ENCODE measurements around the gene NSUN6. TPM values are rescaled to one million over a fixed set of nuclear protein-coding genes. Genes with fewer than 3 reads are reported as not detected.

The NSUN6 gene
- total RNA-seq, 1 donor, result 4.7 TPM

DNA sequence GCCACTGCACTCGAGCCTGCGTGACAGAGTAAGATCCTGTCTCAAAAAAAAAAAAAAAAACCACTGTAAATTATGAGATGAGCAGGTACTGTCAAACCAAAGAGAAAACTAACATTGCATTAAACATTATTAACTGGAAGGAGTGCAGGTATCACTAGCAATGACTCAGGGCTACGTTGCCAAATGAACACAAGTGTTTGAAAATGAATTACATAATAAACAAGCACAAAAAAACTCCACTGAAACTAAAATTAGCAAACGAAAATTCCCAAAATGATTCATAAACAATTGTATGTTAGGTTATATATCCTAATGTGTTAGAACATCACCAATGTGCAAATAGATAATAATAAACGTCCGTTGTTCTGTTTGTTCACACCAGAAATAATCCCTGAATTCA lies 42.8 kb downstream of the NSUN6 start:
- Histone ChIP-seq H3K36me3 (ENCODE audit: insufficient read depth, low read length) (no peaks in the 10 kb centered on the region), H2AFZ (ENCODE audit: low read length) (no peak overlapping the region), H3K4me1 (ENCODE audit: insufficient read depth, low read length) (peaks cover 35% of the 10 kb centered on the region), H3K4me2 (ENCODE audit: insufficient read depth, low read length) (no peak overlapping the region), H3K9me3 (ENCODE audit: low read depth, low read length) (no peaks in the 10 kb centered on the region), H3K4me3 (ENCODE audit: insufficient read depth, low read length) (no peak overlapping the region), H3K79me2 (ENCODE audit: insufficient read depth, low read length) (no peaks in the 10 kb centered on the region), H4K20me1 (ENCODE audit: insufficient read depth, low read length) (no peaks in the 10 kb centered on the region), H3K27me3 (ENCODE audit: insufficient read depth, low read length) (no peaks in the 10 kb centered on the region), H3K27ac (ENCODE audit: low read depth, low read length) (no peak overlapping the region)
- DNase-seq (ENCODE audit: insufficient read length, low spot score, missing footprints), result no peak
- TF ChIP-seq, protein P1, sequence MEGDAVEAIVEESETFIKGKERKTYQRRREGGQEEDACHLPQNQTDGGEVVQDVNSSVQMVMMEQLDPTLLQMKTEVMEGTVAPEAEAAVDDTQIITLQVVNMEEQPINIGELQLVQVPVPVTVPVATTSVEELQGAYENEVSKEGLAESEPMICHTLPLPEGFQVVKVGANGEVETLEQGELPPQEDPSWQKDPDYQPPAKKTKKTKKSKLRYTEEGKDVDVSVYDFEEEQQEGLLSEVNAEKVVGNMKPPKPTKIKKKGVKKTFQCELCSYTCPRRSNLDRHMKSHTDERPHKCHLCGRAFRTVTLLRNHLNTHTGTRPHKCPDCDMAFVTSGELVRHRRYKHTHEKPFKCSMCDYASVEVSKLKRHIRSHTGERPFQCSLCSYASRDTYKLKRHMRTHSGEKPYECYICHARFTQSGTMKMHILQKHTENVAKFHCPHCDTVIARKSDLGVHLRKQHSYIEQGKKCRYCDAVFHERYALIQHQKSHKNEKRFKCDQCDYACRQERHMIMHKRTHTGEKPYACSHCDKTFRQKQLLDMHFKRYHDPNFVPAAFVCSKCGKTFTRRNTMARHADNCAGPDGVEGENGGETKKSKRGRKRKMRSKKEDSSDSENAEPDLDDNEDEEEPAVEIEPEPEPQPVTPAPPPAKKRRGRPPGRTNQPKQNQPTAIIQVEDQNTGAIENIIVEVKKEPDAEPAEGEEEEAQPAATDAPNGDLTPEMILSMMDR (IDR thresholded peaks at IDR 0.05; ENCODE audit: extremely low read depth, low read depth, low read length), result no peak

DNA sequence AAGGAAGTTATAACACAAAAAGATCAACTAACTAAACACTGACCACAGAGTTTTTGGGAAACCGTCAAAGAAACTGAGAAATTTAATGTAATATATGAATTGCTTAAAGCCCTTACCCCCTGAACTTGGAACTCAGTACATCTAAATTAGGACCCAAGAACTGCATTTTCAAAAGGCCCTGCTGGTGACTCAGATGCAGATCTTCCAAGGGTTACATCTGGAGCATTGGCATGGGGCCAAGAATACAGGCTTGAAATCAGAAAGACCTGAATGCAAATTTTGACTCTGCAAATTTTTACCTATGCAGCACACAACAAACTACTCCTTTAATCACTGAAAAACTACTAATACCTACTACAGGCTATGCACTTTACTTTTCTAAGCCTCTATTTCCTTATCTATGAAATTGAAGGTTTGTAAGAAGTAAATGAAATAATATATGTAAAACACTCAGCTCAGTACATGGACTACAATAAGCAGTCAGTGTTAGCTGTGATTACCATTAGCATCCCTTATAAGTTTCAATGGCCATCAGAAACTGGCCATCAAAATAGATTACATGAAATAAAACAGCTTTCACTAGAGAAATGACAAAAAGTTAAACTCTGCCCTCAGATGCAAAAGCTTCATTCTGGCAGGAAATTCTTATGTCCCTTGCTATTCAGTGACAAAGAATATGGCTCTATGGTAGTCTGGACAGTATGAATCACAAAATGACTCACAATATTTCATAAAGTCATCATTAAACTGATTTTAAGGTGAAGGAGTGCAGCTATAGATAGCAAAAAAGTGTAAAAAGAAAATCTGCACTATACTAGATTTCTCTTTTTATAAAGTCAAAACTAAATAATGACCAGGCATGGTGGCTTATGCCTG lies 43.6 kb downstream of the NSUN6 start:
- peaks cover 35% of the 10 kb centered on the region for H3K4me1 ChIP-seq (ENCODE audit: insufficient read depth, low read length)
- H3K27ac ChIP-seq (ENCODE audit: low read depth, low read length), result peak overlapping the region; percentile 32
- no peaks in the 10 kb centered on the region for H3K27me3 ChIP-seq (ENCODE audit: insufficient read depth, low read length)
- peak; percentile 89 for DNase-seq (ENCODE audit: insufficient read length, low spot score, missing footprints)
- no peak overlapping the region for H2AFZ ChIP-seq (ENCODE audit: low read length)
- H3K4me3 ChIP-seq (ENCODE audit: insufficient read depth, low read length), result no peak overlapping the region
- no peaks in the 10 kb centered on the region for H3K79me2 ChIP-seq (ENCODE audit: insufficient read depth, low read length)
- no peaks in the 10 kb centered on the region for H3K36me3 ChIP-seq (ENCODE audit: insufficient read depth, low read length)
- TF ChIP-seq, protein P1 (IDR thresholded peaks at IDR 0.05; ENCODE audit: extremely low read depth, low read depth, low read length), result no peak
- peak overlapping the region; percentile 22 for H3K4me2 ChIP-seq (ENCODE audit: insufficient read depth, low read length)
- no peaks in the 10 kb centered on the region for H3K9me3 ChIP-seq (ENCODE audit: low read depth, low read length)
- no peaks in the 10 kb centered on the region for H4K20me1 ChIP-seq (ENCODE audit: insufficient read depth, low read length)

DNA sequence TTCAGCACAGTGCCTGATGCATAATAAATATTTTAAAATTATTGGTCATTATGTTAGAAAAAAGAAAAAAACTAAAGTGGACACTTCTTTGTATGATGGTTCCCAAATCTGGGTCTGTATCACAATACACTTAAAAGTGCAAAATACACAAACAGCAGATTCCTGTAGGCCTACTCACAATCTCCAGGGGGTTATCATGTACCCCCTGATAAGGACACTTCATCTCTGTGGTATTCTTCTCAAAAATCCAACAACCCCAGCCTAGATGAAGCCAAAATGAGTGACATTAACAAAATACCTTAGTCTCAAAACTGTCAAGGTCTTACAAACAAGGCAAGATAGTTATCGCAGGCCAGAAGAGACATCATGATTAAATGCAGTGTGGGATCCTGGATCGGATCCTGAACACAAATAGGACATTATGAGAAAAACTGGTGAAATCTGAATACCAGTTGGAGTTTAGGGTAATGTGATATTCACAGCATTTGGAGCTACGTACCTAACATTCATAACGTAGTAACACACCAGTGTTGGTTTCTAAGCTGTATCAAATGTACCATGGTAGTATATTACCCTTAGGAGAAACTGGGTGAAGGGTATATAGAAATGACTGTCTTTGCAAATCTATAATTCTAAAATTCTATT lies 45.2 kb downstream of the NSUN6 start:
- no peaks in the 10 kb centered on the region for H4K20me1 ChIP-seq (ENCODE audit: insufficient read depth, low read length)
- H3K4me2 ChIP-seq (ENCODE audit: insufficient read depth, low read length), result no peak overlapping the region
- no peaks in the 10 kb centered on the region for H3K27me3 ChIP-seq (ENCODE audit: insufficient read depth, low read length)
- no peak overlapping the region for H3K4me3 ChIP-seq (ENCODE audit: insufficient read depth, low read length)
- peaks cover 35% of the 10 kb centered on the region for H3K4me1 ChIP-seq (ENCODE audit: insufficient read depth, low read length)
- H3K79me2 ChIP-seq (ENCODE audit: insufficient read depth, low read length), result no peaks in the 10 kb centered on the region
- no peaks in the 10 kb centered on the region for H3K9me3 ChIP-seq (ENCODE audit: low read depth, low read length)
- no peak overlapping the region for H2AFZ ChIP-seq (ENCODE audit: low read length)
- DNase-seq (ENCODE audit: insufficient read length, low spot score, missing footprints), result no peak
- TF ChIP-seq, protein P1 (IDR thresholded peaks at IDR 0.05; ENCODE audit: extremely low read depth, low read depth, low read length), result no peak
- H3K27ac ChIP-seq (ENCODE audit: low read depth, low read length), result no peak overlapping the region
- H3K36me3 ChIP-seq (ENCODE audit: insufficient read depth, low read length), result no peaks in the 10 kb centered on the region

DNA sequence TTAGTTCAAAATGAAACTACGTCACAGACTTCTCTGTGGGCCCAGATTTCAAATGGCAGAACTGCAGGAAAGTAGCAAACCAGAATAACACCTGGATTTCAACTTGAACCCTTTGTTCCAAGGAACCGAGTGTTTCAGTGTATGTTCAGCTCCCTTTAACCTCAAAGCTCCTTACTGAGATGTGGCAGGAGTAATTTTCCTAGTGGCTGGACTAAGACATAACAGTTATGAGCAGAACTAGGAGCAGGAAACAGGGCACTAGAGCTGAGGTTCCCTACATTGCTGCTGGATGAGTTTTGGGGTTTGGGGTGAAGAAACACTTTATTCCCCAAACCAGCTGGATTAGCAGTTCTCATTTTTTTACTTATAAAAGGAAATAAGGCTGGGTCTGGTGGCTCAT lies 50.1 kb downstream of the NSUN6 start:
- Histone ChIP-seq H3K27me3 (ENCODE audit: insufficient read depth, low read length) (no peaks in the 10 kb centered on the region), H3K36me3 (ENCODE audit: insufficient read depth, low read length) (no peaks in the 10 kb centered on the region), H3K27ac (ENCODE audit: low read depth, low read length) (no peak overlapping the region), H3K4me2 (ENCODE audit: insufficient read depth, low read length) (no peak overlapping the region), H3K4me1 (ENCODE audit: insufficient read depth, low read length) (peaks cover 3% of the 10 kb centered on the region), H4K20me1 (ENCODE audit: insufficient read depth, low read length) (no peaks in the 10 kb centered on the region), H3K4me3 (ENCODE audit: insufficient read depth, low read length) (no peak overlapping the region), H2AFZ (ENCODE audit: low read length) (peak overlapping the region; percentile 77), H3K79me2 (ENCODE audit: insufficient read depth, low read length) (no peaks in the 10 kb centered on the region), H3K9me3 (ENCODE audit: low read depth, low read length) (no peaks in the 10 kb centered on the region)
- TF ChIP-seq, protein P1 (IDR thresholded peaks at IDR 0.05; ENCODE audit: extremely low read depth, low read depth, low read length), result peak; percentile 28
- DNase-seq (ENCODE audit: insufficient read length, low spot score, missing footprints), result peak; percentile 48

Measured in osteoblast (primary cell).